H1 (cell line): ENCODE measurements around the gene TEX10. TPM values are rescaled to one million over a fixed set of nuclear protein-coding genes. Genes with fewer than 3 reads are reported as not detected.
"Not testable (repeated sequence)": the region's sequence is repeated elsewhere in the genome, so short reads cannot be mapped to it uniquely, and the experiment has no call there.

ENCODE experiments used
- CTCF ChIA-PET: fragments of 300-600 bp; sonication (Branson Sonifier 250); formaldehyde crosslinking; loops from one replicate; lab custom pipeline; 2021; ENCODE audit not compliant: partially characterized antibody; lab: Charles Lee
- POLR2A ChIA-PET: fragments of 300-600 bp; sonication (Branson Sonifier 250); formaldehyde crosslinking; loops from one replicate; lab custom pipeline; 2021; ENCODE audit warnings: inconsistent platforms; ENCODE audit not compliant: partially characterized antibody; lab: Charles Lee
- DNase-seq, 2 experiments: peaks; one replicate each; pipeline versions ENCODE4 v3.0.0 to v3.0.0-alpha.2; 2010 to 2022; ENCODE audit warnings: low spot score in 2 of 2, low read depth in 1 of 2, mixed read lengths in 1 of 2
- FAIRE-seq: peaks from 2 replicates; lab custom pipeline; 2011; peaks lifted over from hg19 to GRCh38; lab: Jason Lieb, UNC
- H2AFZ ChIP-seq: 2 replicates; pipeline ENCODE4 v1.8.1; 2012; ENCODE audit warnings: low read length, inconsistent platforms
- H2AK5ac ChIP-seq: 2 replicates; pipeline ENCODE4 v1.6.1; 2013; ENCODE audit warnings: low read depth, low read length
- H2BK120ac ChIP-seq: replicated peaks from 2 replicates; pipeline ENCODE3; 2013; ENCODE audit warnings: low read depth, low read length, inconsistent platforms
- H2BK12ac ChIP-seq: 2 replicates; pipeline ENCODE4 v1.6.1; 2013; ENCODE audit warnings: low read depth, low read length
- H2BK15ac ChIP-seq: 2 replicates; pipeline ENCODE4 v1.6.1; 2013; ENCODE audit warnings: low read length
- H2BK20ac ChIP-seq: 2 replicates; pipeline ENCODE4 v1.6.1; 2013; ENCODE audit warnings: low read length
- H2BK5ac ChIP-seq: 2 replicates; pipeline ENCODE4 v1.6.1; 2013; ENCODE audit warnings: low read depth, low read length
- H3K14ac ChIP-seq: 2 replicates; pipeline ENCODE4 v1.6.1; 2013; ENCODE audit warnings: inconsistent platforms; ENCODE audit not compliant: insufficient read length
- H3K18ac ChIP-seq: 2 replicates; pipeline ENCODE4 v1.6.1; 2013; ENCODE audit warnings: low read length; ENCODE audit errors: extremely low read depth
- H3K23ac ChIP-seq: 2 replicates; pipeline ENCODE4 v1.6.1; 2013; ENCODE audit warnings: inconsistent platforms; ENCODE audit not compliant: insufficient read length
- H3K23me2 ChIP-seq: 2 replicates; pipeline ENCODE4 v1.6.1; 2013; ENCODE audit warnings: low read depth, low read length
- H3K27ac ChIP-seq: 2 replicates; pipeline ENCODE4 v1.6.1; 2011; ENCODE audit warnings: low read depth, low read length, inconsistent platforms
- H3K27me3 ChIP-seq, 4 experiments: replicated peaks in 1 of 4; 1 replicate in 1 of 4; 2 replicates in 3 of 4; pipeline versions ENCODE4 v1.6.1 to v1.8.1; 2011 to 2013; ENCODE audit warnings: low read length in 3 of 4, mild to moderate bottlenecking in 3 of 4, inconsistent platforms in 2 of 4, mixed read lengths in 2 of 4, moderate library complexity in 1 of 4; ENCODE audit not compliant: control insufficient read depth in 3 of 4, insufficient read depth in 3 of 4; ENCODE audit errors: extremely low read depth in 1 of 4
- H3K36me3 ChIP-seq, 4 experiments: 2 replicates each; pipeline versions ENCODE4 v1.6.1 to v1.8.1; 2011 to 2013; ENCODE audit warnings: mild to moderate bottlenecking in 4 of 4, low read length in 3 of 4, moderate library complexity in 2 of 4, control low read depth in 1 of 4, inconsistent platforms in 1 of 4; ENCODE audit not compliant: insufficient read depth in 4 of 4, control insufficient read depth in 2 of 4
- H3K4ac ChIP-seq: replicated peaks from 2 replicates; pipeline ENCODE3; 2013; ENCODE audit warnings: low read length, low read depth, mixed read lengths, inconsistent platforms; ENCODE audit not compliant: insufficient read length
- H3K4me1 ChIP-seq, 4 experiments: replicated peaks in 1 of 4; 1 replicate in 1 of 4; 2 replicates in 3 of 4; pipeline versions ENCODE4 v1.6.1 to v1.8.1; 2011 to 2013; ENCODE audit warnings: low read length in 3 of 4, inconsistent platforms in 2 of 4, mixed read lengths in 1 of 4; ENCODE audit not compliant: insufficient read depth in 4 of 4, control insufficient read depth in 3 of 4
- H3K4me2 ChIP-seq, 2 experiments: 2 replicates each; pipeline versions ENCODE4 v1.6.1 to v1.8.1; 2011 to 2013; ENCODE audit warnings: low read depth in 2 of 2, low read length in 2 of 2, control low read depth in 1 of 2, inconsistent platforms in 1 of 2, mild to moderate bottlenecking in 1 of 2; ENCODE audit not compliant: insufficient read depth in 1 of 2
- H3K4me3 ChIP-seq, 4 experiments: fragments of 200-600, 300-600 bp in 1 of 4; sonication (generic), shearing (Covaris generic), sonication (Bioruptor Twin) in 1 of 4; 2 replicates each; pipeline versions ENCODE4 v1.5.1 to v1.8.1; 2011 to 2016; ENCODE audit warnings: low read length in 4 of 4, low read depth in 3 of 4, control low read depth in 2 of 4, inconsistent platforms in 2 of 4, mild to moderate bottlenecking in 2 of 4, mixed read lengths in 1 of 4, moderate library complexity in 1 of 4; ENCODE audit not compliant: insufficient read depth in 2 of 4; ENCODE audit errors: extremely low read depth in 1 of 4
- H3K56ac ChIP-seq: replicated peaks from 2 replicates; pipeline ENCODE3; 2013; ENCODE audit warnings: low read depth, mild to moderate bottlenecking, mixed read lengths, low read length, inconsistent platforms; ENCODE audit not compliant: insufficient read length
- H3K79me1 ChIP-seq: 2 replicates; pipeline ENCODE4 v1.6.1; 2013; ENCODE audit warnings: low read depth, low read length, control low read depth
- H3K79me2 ChIP-seq, 2 experiments: 2 replicates each; pipeline versions ENCODE4 v1.6.1 to v1.8.1; 2012 to 2013; ENCODE audit warnings: low read length in 2 of 2, mild to moderate bottlenecking in 2 of 2, inconsistent platforms in 1 of 2; ENCODE audit not compliant: insufficient read depth in 2 of 2, control insufficient read depth in 1 of 2
- H3K9ac ChIP-seq, 4 experiments: replicated peaks in 1 of 4; 1 replicate in 1 of 4; 2 replicates in 3 of 4; pipeline versions ENCODE4 v1.6.1 to v1.8.1; 2011 to 2013; ENCODE audit warnings: low read depth in 3 of 4, low read length in 3 of 4, control low read depth in 2 of 4, mild to moderate bottlenecking in 2 of 4, moderate library complexity in 2 of 4, inconsistent platforms in 1 of 4; ENCODE audit errors: extremely low read depth in 1 of 4
- H3K9me3 ChIP-seq, 2 experiments: 2 replicates each; pipeline versions ENCODE4 v1.6.1 to v1.8.1; 2012 to 2013; ENCODE audit warnings: mild to moderate bottlenecking in 2 of 2, moderate library complexity in 2 of 2, control low read depth in 1 of 2, inconsistent platforms in 1 of 2, low read depth in 1 of 2, low read length in 1 of 2, mixed read lengths in 1 of 2; ENCODE audit not compliant: insufficient read depth in 2 of 2
- H4K20me1 ChIP-seq, 2 experiments: replicated peaks in 1 of 2; 2 replicates each; pipeline versions ENCODE3 to v1.8.1; 2011 to 2013; ENCODE audit warnings: inconsistent platforms in 2 of 2, low read length in 2 of 2, mild to moderate bottlenecking in 1 of 2; ENCODE audit not compliant: insufficient read depth in 2 of 2, control insufficient read depth in 1 of 2
- H4K5ac ChIP-seq: 2 replicates; pipeline ENCODE4 v1.6.1; 2013; ENCODE audit warnings: low read length, low read depth, mixed read lengths, inconsistent platforms; ENCODE audit not compliant: insufficient read length
- H4K8ac ChIP-seq: 2 replicates; pipeline ENCODE4 v1.8.0; 2013; ENCODE audit warnings: mild to moderate bottlenecking, moderate library complexity, low read length, inconsistent platforms; ENCODE audit not compliant: insufficient read depth; ENCODE audit errors: extremely low read depth
- H4K91ac ChIP-seq: replicated peaks from 2 replicates; pipeline ENCODE3; 2013; ENCODE audit warnings: low read length, mixed read lengths, inconsistent platforms; ENCODE audit not compliant: insufficient read length
- WGBS, 2 experiments: shearing (Covaris generic) in 1 of 2; methylation state at CpG; one replicate each; pipeline versions ENCODE4 v1.1.6 to v1.1.7; 2013 to 2015; ENCODE audit warnings: low lambda C conversion rate in 2 of 2, mixed read lengths in 2 of 2, inconsistent platforms in 1 of 2, low coverage in 1 of 2, missing lambda C conversion rate in 1 of 2; ENCODE audit not compliant: insufficient replicate concordance in 2 of 2, insufficient coverage in 1 of 2, insufficient read length in 1 of 2; ENCODE audit errors: extremely low coverage in 1 of 2, missing lambda C conversion rate in 1 of 2; 5-methylcytosine and 5-hydroxymethylcytosine counted together
- polyA plus RNA-seq, 7 experiments: library from polyadenylated mRNA; depleted of rRNA in 3 of 7; stranded (reverse) in 5 of 7; unstranded in 2 of 7; fragments of >200 nt in 5 of 7; fragments of 200-250 nt in 2 of 7; gene quantifications; 1 replicate in 5 of 7; 2 replicates in 1 of 7; 4 replicates in 1 of 7; pipeline versions ENCODE4 v1.2.1 to v1.2.3, GENCODE V29; 2011 to 2013; ENCODE audit warnings: missing spikeins in 2 of 7, mixed read lengths in 2 of 7
- total RNA-seq: library from RNA; stranded (reverse); fragmentation: NEBNext Ultra II Directional; extraction: Animal tissue kit (Norgen Biotek cat#: 25700); gene quantifications from 2 replicates; pipeline ENCODE4 v1.2.1, GENCODE V29; 2021

TEX10 gene
- total and polyA plus RNA-seq, 2 of the 8 experiments (the other 6 are each of a cell fraction or from before 2014, with no cell fraction given), result 46.9 to 81.0 TPM

DNA sequence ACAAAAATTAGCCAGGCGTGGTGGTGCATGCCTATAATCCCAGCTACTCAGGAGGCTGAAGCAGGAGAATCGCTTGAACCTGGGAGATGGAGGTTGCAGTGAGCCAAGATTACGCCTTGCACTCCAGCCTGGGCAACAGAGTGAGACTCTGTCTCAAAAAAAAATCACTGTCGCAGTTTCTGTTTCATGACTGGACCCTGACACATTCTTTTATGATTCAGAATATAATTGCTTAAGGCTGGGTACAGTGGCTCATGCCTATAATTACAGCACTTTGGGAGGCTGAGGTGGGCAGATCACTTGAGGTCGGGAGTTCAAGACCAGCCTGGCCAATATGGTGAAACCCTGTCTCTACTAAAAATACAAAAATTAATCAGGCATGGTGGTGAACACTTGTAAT is 14.0 kb downstream of the TEX10 start:
- not testable (repeated sequence) for H4K91ac ChIP-seq, DNase-seq, H3K79me1 ChIP-seq, H3K9me3 ChIP-seq, H4K20me1 ChIP-seq, H2BK12ac ChIP-seq, H2AFZ ChIP-seq, H3K14ac ChIP-seq, H3K23me2 ChIP-seq, H4K5ac ChIP-seq, H3K4me2 ChIP-seq, FAIRE-seq, H2AK5ac ChIP-seq, H3K4me3 ChIP-seq, H3K4ac ChIP-seq, H2BK120ac ChIP-seq, H3K27me3 ChIP-seq, H2BK15ac ChIP-seq, H3K9ac ChIP-seq, H3K23ac ChIP-seq, H3K18ac ChIP-seq, H2BK20ac ChIP-seq, H3K56ac ChIP-seq, H3K27ac ChIP-seq, H2BK5ac ChIP-seq, H4K8ac ChIP-seq, H3K4me1 ChIP-seq
- peaks cover 11 to 92% of the 10 kb centered on the region in 2 experiments for H3K79me2 ChIP-seq
- WGBS, 2 experiments, result 90% methylated on average over 5 of the region's 5 CpGs; no CpG with 5 or more reads in 1 of the 2 experiments
- peaks cover 0 to 26% (median 7%) of the 10 kb centered on the region in 4 experiments; a peak in 4 of 8 replicates for H3K36me3 ChIP-seq
- POLR2A ChIA-PET, result interaction anchor here (0.7 to 10.4 kb wide), 2 partner anchors 14 to 48 kb away, joined by 3 to 88 read pairs; partner anchors contain the start of gene TEX10
- CTCF ChIA-PET, result interaction anchor here (1.1 to 3.2 kb wide), 4 partner anchors 11 to 17 kb away, joined by 3 to 29 read pairs (median 4); no protein-coding TSS in a partner anchor
